ENCODE measurements around the gene HES6.

HES6 gene

GRCh38 chr2:238190445-238190844, 49.4 kb downstream of the HES6 start:
- no peak for TF ChIP-seq SIN3A (IDR thresholded peaks at IDR 0.05; ENCODE audit: borderline replicate concordance, insufficient read depth, low read length)
- TF ChIP-seq, protein P1, sequence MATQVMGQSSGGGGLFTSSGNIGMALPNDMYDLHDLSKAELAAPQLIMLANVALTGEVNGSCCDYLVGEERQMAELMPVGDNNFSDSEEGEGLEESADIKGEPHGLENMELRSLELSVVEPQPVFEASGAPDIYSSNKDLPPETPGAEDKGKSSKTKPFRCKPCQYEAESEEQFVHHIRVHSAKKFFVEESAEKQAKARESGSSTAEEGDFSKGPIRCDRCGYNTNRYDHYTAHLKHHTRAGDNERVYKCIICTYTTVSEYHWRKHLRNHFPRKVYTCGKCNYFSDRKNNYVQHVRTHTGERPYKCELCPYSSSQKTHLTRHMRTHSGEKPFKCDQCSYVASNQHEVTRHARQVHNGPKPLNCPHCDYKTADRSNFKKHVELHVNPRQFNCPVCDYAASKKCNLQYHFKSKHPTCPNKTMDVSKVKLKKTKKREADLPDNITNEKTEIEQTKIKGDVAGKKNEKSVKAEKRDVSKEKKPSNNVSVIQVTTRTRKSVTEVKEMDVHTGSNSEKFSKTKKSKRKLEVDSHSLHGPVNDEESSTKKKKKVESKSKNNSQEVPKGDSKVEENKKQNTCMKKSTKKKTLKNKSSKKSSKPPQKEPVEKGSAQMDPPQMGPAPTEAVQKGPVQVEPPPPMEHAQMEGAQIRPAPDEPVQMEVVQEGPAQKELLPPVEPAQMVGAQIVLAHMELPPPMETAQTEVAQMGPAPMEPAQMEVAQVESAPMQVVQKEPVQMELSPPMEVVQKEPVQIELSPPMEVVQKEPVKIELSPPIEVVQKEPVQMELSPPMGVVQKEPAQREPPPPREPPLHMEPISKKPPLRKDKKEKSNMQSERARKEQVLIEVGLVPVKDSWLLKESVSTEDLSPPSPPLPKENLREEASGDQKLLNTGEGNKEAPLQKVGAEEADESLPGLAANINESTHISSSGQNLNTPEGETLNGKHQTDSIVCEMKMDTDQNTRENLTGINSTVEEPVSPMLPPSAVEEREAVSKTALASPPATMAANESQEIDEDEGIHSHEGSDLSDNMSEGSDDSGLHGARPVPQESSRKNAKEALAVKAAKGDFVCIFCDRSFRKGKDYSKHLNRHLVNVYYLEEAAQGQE (IDR thresholded peaks at IDR 0.05; ENCODE audit: insufficient read depth in 1 of 2, low read depth in 2 of 2, low read length in 2 of 2), result no peak
- no peak for TF ChIP-seq FOXP2 (optimal IDR thresholded peaks at IDR 0.05; ENCODE audit: borderline replicate concordance, extremely low read depth, extremely low read length, insufficient read depth)
- no peak for TF ChIP-seq TAF1 (IDR thresholded peaks at IDR 0.05; ENCODE audit: borderline replicate concordance, insufficient read depth, low read length)
- TF ChIP-seq POLR2AphosphoS5 (IDR thresholded peaks at IDR 0.05; ENCODE audit: low read depth, low read length), result no peak

Measured in PFSK-1 (cell line).